ENCODE data around the gene EP300. TPM values are rescaled to one million over a fixed set of nuclear protein-coding genes. Genes with fewer than 3 reads are reported as not detected.
A peak's percentile ranks its signal among the peaks of the same experiment; 100 is the strongest.
"Not testable (repeated sequence)": the region's sequence is repeated elsewhere in the genome, so short reads cannot be mapped to it uniquely, and the experiment has no call there.

EP300 gene
- total RNA-seq, 1 donor from 2014 or later: 53.1 TPM

DNA sequence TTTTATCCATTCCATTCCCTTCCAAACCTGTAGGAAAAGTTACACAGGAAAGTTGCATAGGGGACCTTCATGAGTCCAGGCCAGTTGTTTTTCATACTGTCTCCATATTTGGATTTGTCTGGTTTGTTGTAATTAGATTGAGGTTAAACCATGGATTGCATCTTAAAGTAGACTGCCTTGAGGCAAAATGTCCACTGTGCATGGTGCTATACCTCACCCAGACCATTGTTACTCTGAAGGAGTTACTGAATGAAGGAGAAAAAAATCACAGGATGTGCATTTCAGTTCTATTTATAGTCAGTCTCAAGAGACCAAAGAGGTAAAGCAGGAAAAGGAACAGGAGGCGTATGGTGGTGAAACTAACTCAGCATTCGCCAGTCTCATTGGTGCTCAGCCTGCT, 83.2 kb downstream of the EP300 start:
- no peaks in the 10 kb centered on the region for H3K27me3 Mint-ChIP-seq (ENCODE audit: low read depth)
- TF ChIP-seq, protein P1, sequence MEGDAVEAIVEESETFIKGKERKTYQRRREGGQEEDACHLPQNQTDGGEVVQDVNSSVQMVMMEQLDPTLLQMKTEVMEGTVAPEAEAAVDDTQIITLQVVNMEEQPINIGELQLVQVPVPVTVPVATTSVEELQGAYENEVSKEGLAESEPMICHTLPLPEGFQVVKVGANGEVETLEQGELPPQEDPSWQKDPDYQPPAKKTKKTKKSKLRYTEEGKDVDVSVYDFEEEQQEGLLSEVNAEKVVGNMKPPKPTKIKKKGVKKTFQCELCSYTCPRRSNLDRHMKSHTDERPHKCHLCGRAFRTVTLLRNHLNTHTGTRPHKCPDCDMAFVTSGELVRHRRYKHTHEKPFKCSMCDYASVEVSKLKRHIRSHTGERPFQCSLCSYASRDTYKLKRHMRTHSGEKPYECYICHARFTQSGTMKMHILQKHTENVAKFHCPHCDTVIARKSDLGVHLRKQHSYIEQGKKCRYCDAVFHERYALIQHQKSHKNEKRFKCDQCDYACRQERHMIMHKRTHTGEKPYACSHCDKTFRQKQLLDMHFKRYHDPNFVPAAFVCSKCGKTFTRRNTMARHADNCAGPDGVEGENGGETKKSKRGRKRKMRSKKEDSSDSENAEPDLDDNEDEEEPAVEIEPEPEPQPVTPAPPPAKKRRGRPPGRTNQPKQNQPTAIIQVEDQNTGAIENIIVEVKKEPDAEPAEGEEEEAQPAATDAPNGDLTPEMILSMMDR (IDR thresholded peaks at IDR 0.05): no peak
- no peaks in the 10 kb centered on the region for H3K9me3 Mint-ChIP-seq (ENCODE audit: low read depth)
- H3K36me3 Mint-ChIP-seq (ENCODE audit: low read depth): peaks cover 44% of the 10 kb centered on the region
- H3K4me3 Mint-ChIP-seq (ENCODE audit: unreplicated experiment): no peak overlapping the region
- no peak overlapping the region for H3K27ac Mint-ChIP-seq (ENCODE audit: unreplicated experiment)
- peaks cover 18% of the 10 kb centered on the region for H3K4me1 Mint-ChIP-seq (ENCODE audit: low read depth)
- no peak for DNase-seq (ENCODE audit: low spot score)

DNA sequence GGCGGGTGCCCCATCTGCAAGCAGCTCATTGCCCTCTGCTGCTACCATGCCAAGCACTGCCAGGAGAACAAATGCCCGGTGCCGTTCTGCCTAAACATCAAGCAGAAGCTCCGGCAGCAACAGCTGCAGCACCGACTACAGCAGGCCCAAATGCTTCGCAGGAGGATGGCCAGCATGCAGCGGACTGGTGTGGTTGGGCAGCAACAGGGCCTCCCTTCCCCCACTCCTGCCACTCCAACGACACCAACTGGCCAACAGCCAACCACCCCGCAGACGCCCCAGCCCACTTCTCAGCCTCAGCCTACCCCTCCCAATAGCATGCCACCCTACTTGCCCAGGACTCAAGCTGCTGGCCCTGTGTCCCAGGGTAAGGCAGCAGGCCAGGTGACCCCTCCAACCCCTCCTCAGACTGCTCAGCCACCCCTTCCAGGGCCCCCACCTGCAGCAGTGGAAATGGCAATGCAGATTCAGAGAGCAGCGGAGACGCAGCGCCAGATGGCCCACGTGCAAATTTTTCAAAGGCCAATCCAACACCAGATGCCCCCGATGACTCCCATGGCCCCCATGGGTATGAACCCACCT, 84.7 kb downstream of the EP300 start:
- peaks cover 43% of the 10 kb centered on the region for H3K36me3 Mint-ChIP-seq (ENCODE audit: low read depth)
- H3K27me3 Mint-ChIP-seq (ENCODE audit: low read depth): no peaks in the 10 kb centered on the region
- no peaks in the 10 kb centered on the region for H3K9me3 Mint-ChIP-seq (ENCODE audit: low read depth)
- no peak overlapping the region for H3K4me3 Mint-ChIP-seq (ENCODE audit: unreplicated experiment)
- peak overlapping the region; percentile 17 for H3K27ac Mint-ChIP-seq (ENCODE audit: unreplicated experiment)
- DNase-seq (ENCODE audit: low spot score): no peak
- TF ChIP-seq, protein P1 (IDR thresholded peaks at IDR 0.05): no peak
- peaks cover 32% of the 10 kb centered on the region for H3K4me1 Mint-ChIP-seq (ENCODE audit: low read depth)

DNA sequence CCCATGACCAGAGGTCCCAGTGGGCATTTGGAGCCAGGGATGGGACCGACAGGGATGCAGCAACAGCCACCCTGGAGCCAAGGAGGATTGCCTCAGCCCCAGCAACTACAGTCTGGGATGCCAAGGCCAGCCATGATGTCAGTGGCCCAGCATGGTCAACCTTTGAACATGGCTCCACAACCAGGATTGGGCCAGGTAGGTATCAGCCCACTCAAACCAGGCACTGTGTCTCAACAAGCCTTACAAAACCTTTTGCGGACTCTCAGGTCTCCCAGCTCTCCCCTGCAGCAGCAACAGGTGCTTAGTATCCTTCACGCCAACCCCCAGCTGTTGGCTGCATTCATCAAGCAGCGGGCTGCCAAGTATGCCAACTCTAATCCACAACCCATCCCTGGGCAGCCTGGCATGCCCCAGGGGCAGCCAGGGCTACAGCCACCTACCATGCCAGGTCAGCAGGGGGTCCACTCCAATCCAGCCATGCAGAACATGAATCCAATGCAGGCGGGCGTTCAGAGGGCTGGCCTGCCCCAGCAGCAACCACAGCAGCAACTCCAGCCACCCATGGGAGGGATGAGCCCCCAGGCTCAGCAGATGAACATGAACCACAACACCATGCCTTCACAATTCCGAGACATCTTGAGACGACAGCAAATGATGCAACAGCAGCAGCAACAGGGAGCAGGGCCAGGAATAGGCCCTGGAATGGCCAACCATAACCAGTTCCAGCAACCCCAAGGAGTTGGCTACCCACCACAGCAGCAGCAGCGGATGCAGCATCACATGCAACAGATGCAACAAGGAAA, 85.4 kb downstream of the EP300 start:
- peaks cover 38% of the 10 kb centered on the region for H3K4me1 Mint-ChIP-seq (ENCODE audit: low read depth)
- TF ChIP-seq, protein P1 (IDR thresholded peaks at IDR 0.05): no peak
- no peaks in the 10 kb centered on the region for H3K27me3 Mint-ChIP-seq (ENCODE audit: low read depth)
- H3K4me3 Mint-ChIP-seq (ENCODE audit: unreplicated experiment): no peak overlapping the region
- H3K36me3 Mint-ChIP-seq (ENCODE audit: low read depth): peaks cover 40% of the 10 kb centered on the region
- peak overlapping the region; percentile 17 for H3K27ac Mint-ChIP-seq (ENCODE audit: unreplicated experiment)
- H3K9me3 Mint-ChIP-seq (ENCODE audit: low read depth): no peaks in the 10 kb centered on the region
- no peak for DNase-seq (ENCODE audit: low spot score)

DNA sequence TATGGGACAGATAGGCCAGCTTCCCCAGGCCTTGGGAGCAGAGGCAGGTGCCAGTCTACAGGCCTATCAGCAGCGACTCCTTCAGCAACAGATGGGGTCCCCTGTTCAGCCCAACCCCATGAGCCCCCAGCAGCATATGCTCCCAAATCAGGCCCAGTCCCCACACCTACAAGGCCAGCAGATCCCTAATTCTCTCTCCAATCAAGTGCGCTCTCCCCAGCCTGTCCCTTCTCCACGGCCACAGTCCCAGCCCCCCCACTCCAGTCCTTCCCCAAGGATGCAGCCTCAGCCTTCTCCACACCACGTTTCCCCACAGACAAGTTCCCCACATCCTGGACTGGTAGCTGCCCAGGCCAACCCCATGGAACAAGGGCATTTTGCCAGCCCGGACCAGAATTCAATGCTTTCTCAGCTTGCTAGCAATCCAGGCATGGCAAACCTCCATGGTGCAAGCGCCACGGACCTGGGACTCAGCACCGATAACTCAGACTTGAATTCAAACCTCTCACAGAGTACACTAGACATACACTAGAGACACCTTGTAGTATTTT, 86.1 kb downstream of the EP300 start:
- DNase-seq (ENCODE audit: low spot score): no peak
- H3K27me3 Mint-ChIP-seq (ENCODE audit: low read depth): no peaks in the 10 kb centered on the region
- no peaks in the 10 kb centered on the region for H3K9me3 Mint-ChIP-seq (ENCODE audit: low read depth)
- TF ChIP-seq, protein P1 (IDR thresholded peaks at IDR 0.05): no peak
- H3K27ac Mint-ChIP-seq (ENCODE audit: unreplicated experiment): no peak overlapping the region
- H3K4me1 Mint-ChIP-seq (ENCODE audit: low read depth): peaks cover 42% of the 10 kb centered on the region
- no peak overlapping the region for H3K4me3 Mint-ChIP-seq (ENCODE audit: unreplicated experiment)
- H3K36me3 Mint-ChIP-seq (ENCODE audit: low read depth): peaks cover 36% of the 10 kb centered on the region

DNA sequence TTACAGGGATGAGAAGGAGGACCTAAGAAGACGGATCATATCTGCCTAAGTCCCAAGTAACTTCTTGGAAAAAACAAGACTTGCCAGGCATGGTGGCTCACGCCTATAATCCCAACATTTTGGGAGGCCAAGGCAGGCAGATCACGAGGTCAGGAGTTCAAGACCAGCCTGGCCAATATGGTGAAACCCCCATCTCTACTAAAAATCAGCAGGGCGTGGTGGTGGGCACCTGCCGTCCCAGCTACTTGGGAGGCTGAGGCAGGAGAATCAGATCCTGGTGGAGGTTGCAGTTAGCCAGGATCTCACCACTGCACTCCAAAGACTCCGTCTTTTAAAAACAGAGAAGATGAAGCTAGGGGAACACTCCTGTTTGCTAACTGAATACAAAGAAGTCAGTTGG, 88.0 kb downstream of the EP300 start:
- H3K4me3 Mint-ChIP-seq (ENCODE audit: unreplicated experiment); H3K9me3 Mint-ChIP-seq (ENCODE audit: low read depth); DNase-seq (ENCODE audit: low spot score); H3K27me3 Mint-ChIP-seq (ENCODE audit: low read depth): not testable (repeated sequence)
- Mint-ChIP-seq H3K27ac (ENCODE audit: unreplicated experiment) (peak overlapping the region; percentile 27), H3K36me3 (ENCODE audit: low read depth) (peaks cover 29% of the 10 kb centered on the region), H3K4me1 (ENCODE audit: low read depth) (peaks cover 38% of the 10 kb centered on the region)
